Osteoblast (primary cell): ENCODE results near the gene BSN. TPM values are rescaled to one million over a fixed set of nuclear protein-coding genes. Genes with fewer than 3 reads are reported as not detected.

ENCODE experiments used
- DNase-seq: peaks from one replicate; pipeline ENCODE4 v3.0.0; 2011; ENCODE audit warnings: low spot score, mixed read lengths; ENCODE audit not compliant: insufficient read length; ENCODE audit errors: missing footprints
- H2AFZ ChIP-seq: 2 replicates; pipeline ENCODE4 v1.6.0; 2011; ENCODE audit warnings: mild to moderate bottlenecking, low read length
- H3K27ac ChIP-seq: 2 replicates; pipeline ENCODE4 v1.5.1; 2011; ENCODE audit warnings: mild to moderate bottlenecking, low read depth, low read length, moderate library complexity
- H3K27me3 ChIP-seq: 2 replicates; pipeline ENCODE4 v1.6.0; 2012; ENCODE audit warnings: mild to moderate bottlenecking, control low read depth, inconsistent platforms, low read length, moderate library complexity; ENCODE audit not compliant: insufficient read depth
- H3K36me3 ChIP-seq: 2 replicates; pipeline ENCODE4 v1.5.1; 2011; ENCODE audit warnings: mild to moderate bottlenecking, low read length, control low read depth, moderate library complexity; ENCODE audit not compliant: insufficient read depth
- H3K4me1 ChIP-seq: 2 replicates; pipeline ENCODE4 v1.5.1; 2011; ENCODE audit warnings: mild to moderate bottlenecking, low read length, control low read depth, moderate library complexity; ENCODE audit not compliant: insufficient read depth
- H3K4me2 ChIP-seq: 2 replicates; pipeline ENCODE4 v1.6.0; 2011; ENCODE audit warnings: mild to moderate bottlenecking, low read length; ENCODE audit not compliant: insufficient read depth
- H3K4me3 ChIP-seq: fragments of 200-600 bp; sonication (generic); 3 replicates; pipeline ENCODE4 v1.5.1; 2012; ENCODE audit warnings: mild to moderate bottlenecking, low read length, inconsistent platforms; ENCODE audit not compliant: insufficient read depth
- H3K79me2 ChIP-seq: 2 replicates; pipeline ENCODE4 v1.6.0; 2012; ENCODE audit warnings: mild to moderate bottlenecking, low read length, control low read depth, inconsistent platforms; ENCODE audit not compliant: insufficient read depth
- H3K9me3 ChIP-seq: 2 replicates; pipeline ENCODE4 v1.5.1; 2011; ENCODE audit warnings: low read depth, low read length, control low read depth
- H4K20me1 ChIP-seq: 2 replicates; pipeline ENCODE4 v1.6.0; 2012; ENCODE audit warnings: mild to moderate bottlenecking, low read length, control low read depth; ENCODE audit not compliant: insufficient read depth
- total RNA-seq: library from RNA; depleted of rRNA; stranded (reverse); fragments of >200 nt; gene quantifications from 2 replicates; pipeline ENCODE4 v1.2.3, GENCODE V29; 2012
- TF ChIP-seq, protein P1 (sequence below): IDR thresholded peaks from 2 replicates; pipeline ENCODE4 v1.5.1; 2011; ENCODE audit warnings: mild to moderate bottlenecking, low read depth, low read length, moderate library complexity; ENCODE audit errors: extremely low read depth

BSN gene
- total RNA-seq, 1 donor = under 0.01 TPM

DNA sequence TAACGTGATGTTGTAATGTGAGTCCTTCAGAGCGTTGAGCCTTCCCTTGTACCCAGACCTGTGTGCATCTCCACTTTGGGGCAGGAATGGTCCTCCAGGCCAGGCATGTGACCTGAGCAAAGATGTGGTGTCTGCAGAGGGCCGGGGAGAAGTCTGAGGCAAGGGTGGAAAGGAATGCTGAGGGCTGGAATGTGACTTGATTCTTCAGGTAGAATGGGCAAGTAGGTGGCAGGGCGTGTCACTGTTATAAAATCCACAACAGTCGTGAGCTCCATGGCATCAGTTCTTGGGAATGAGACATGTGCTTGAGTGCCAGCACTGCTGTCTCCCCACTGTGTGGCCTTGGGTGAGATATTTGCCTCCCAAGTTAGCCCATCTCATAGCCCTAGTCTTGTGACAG, 24.0 kb upstream of the BSN start:
- Histone ChIP-seq H3K36me3 (peaks cover 10% of the 10 kb centered on the region), H3K9me3 (no peaks in the 10 kb centered on the region)

DNA sequence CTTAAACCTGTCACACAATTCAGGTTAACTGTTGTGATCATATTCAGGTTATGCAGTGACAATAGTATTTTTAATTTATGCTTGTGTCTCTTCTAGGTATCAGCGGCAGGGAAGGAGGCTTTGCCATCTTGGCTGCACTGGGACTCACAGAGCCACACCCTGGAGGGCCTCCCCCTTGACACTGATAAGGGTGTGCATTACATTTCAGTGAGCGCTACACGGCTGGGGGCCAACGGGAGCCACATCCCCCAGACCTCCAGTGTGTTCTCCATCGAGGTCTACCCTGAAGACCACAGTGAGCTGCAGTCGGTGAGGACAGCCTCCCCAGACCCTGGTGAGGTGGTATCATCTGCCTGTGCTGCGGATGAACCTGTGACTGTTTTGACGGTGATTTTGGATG, 23.6 kb upstream of the BSN start:
- Histone ChIP-seq H3K79me2 (no peaks in the 10 kb centered on the region), H3K27ac (no peak overlapping the region), H2AFZ (no peak overlapping the region), H3K9me3 (no peaks in the 10 kb centered on the region), H3K4me1 (peaks cover 2% of the 10 kb centered on the region), H4K20me1 (no peaks in the 10 kb centered on the region), H3K27me3 (no peaks in the 10 kb centered on the region), H3K36me3 (peaks cover 10% of the 10 kb centered on the region), H3K4me3 (no peak overlapping the region), H3K4me2 (no peak overlapping the region)
- TF ChIP-seq, protein P1, sequence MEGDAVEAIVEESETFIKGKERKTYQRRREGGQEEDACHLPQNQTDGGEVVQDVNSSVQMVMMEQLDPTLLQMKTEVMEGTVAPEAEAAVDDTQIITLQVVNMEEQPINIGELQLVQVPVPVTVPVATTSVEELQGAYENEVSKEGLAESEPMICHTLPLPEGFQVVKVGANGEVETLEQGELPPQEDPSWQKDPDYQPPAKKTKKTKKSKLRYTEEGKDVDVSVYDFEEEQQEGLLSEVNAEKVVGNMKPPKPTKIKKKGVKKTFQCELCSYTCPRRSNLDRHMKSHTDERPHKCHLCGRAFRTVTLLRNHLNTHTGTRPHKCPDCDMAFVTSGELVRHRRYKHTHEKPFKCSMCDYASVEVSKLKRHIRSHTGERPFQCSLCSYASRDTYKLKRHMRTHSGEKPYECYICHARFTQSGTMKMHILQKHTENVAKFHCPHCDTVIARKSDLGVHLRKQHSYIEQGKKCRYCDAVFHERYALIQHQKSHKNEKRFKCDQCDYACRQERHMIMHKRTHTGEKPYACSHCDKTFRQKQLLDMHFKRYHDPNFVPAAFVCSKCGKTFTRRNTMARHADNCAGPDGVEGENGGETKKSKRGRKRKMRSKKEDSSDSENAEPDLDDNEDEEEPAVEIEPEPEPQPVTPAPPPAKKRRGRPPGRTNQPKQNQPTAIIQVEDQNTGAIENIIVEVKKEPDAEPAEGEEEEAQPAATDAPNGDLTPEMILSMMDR = no peak
- peak; percentile 62 for DNase-seq

More for the DNA sequence above, 24.0 kb upstream of the BSN start:
- TF ChIP-seq, protein P1 = no peak
- no peak overlapping the region for H2AFZ ChIP-seq
- DNase-seq = no peak
- H3K4me2 ChIP-seq = no peak overlapping the region
- no peaks in the 10 kb centered on the region for H3K27me3 ChIP-seq
- H3K4me1 ChIP-seq = no peaks in the 10 kb centered on the region
- no peaks in the 10 kb centered on the region for H4K20me1 ChIP-seq
- no peak overlapping the region for H3K27ac ChIP-seq
- no peak overlapping the region for H3K4me3 ChIP-seq
- H3K79me2 ChIP-seq = no peaks in the 10 kb centered on the region

DNA sequence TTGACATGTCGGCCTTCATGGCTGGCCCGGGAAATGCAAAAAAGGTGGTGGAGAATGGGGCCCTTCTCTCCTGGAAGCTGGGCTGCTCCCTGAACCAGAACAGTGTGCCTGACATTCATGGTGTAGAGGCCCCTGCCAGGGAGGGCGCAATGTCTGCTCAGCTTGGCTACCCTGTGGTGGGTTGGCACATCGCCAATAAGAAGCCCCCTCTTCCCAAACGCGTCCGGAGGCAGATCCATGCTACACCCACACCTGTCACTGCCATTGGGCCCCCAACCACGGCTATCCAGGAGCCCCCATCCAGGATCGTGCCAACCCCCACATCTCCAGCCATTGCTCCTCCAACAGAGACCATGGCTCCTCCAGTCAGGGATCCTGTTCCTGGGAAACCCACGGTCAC, 23.1 kb upstream of the BSN start:
- Histone ChIP-seq H3K27ac (no peak overlapping the region), H3K36me3 (peaks cover 10% of the 10 kb centered on the region), H3K4me2 (no peak overlapping the region), H4K20me1 (no peaks in the 10 kb centered on the region), H3K9me3 (no peaks in the 10 kb centered on the region), H3K27me3 (no peaks in the 10 kb centered on the region), H3K79me2 (no peaks in the 10 kb centered on the region), H3K4me3 (no peak overlapping the region), H2AFZ (no peak overlapping the region), H3K4me1 (peaks cover 7% of the 10 kb centered on the region)
- DNase-seq = no peak
- TF ChIP-seq, protein P1 = no peak

DNA sequence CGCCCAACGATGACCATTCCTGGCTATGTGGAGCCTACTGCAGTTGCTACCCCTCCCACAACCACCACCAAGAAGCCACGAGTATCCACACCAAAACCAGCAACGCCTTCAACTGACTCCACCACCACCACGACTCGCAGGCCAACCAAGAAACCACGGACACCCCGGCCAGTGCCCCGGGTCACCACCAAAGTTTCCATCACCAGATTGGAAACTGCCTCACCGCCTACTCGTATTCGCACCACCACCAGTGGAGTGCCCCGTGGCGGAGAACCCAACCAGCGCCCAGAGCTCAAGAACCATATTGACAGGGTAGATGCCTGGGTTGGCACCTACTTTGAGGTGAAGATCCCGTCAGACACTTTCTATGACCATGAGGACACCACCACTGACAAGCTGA, 22.6 kb upstream of the BSN start:
- Histone ChIP-seq H3K36me3 (peaks cover 10% of the 10 kb centered on the region), H3K27me3 (no peaks in the 10 kb centered on the region), H3K79me2 (no peaks in the 10 kb centered on the region), H3K27ac (no peak overlapping the region), H3K9me3 (no peaks in the 10 kb centered on the region), H4K20me1 (no peaks in the 10 kb centered on the region), H3K4me1 (peaks cover 10% of the 10 kb centered on the region), H3K4me2 (no peak overlapping the region), H3K4me3 (no peak overlapping the region), H2AFZ (no peak overlapping the region)
- TF ChIP-seq, protein P1 = no peak
- DNase-seq = peak; percentile 53
